ENCODE data around the gene POGLUT2. TPM values are rescaled to one million over a fixed set of nuclear protein-coding genes. Genes with fewer than 3 reads are reported as not detected.
"Not testable (repeated sequence)": the region's sequence is repeated elsewhere in the genome, so short reads cannot be mapped to it uniquely, and the experiment has no call there.

The POGLUT2 gene
- total RNA-seq, 1 donor = 15.9 TPM

- H3K4me1 ChIP-seq (ENCODE audit: insufficient read depth, low read length) = no peaks in the 10 kb centered on the region
- no peak overlapping the region for H2AFZ ChIP-seq (ENCODE audit: low read length)
- no peaks in the 10 kb centered on the region for H4K20me1 ChIP-seq (ENCODE audit: insufficient read depth, low read length)
- no peak overlapping the region for H3K4me2 ChIP-seq (ENCODE audit: insufficient read depth, low read length)
- no peaks in the 10 kb centered on the region for H3K27me3 ChIP-seq (ENCODE audit: insufficient read depth, low read length)
- peaks cover 19% of the 10 kb centered on the region for H3K36me3 ChIP-seq (ENCODE audit: insufficient read depth, low read length)
- no peak overlapping the region for H3K4me3 ChIP-seq (ENCODE audit: insufficient read depth, low read length)
- TF ChIP-seq, protein P1, sequence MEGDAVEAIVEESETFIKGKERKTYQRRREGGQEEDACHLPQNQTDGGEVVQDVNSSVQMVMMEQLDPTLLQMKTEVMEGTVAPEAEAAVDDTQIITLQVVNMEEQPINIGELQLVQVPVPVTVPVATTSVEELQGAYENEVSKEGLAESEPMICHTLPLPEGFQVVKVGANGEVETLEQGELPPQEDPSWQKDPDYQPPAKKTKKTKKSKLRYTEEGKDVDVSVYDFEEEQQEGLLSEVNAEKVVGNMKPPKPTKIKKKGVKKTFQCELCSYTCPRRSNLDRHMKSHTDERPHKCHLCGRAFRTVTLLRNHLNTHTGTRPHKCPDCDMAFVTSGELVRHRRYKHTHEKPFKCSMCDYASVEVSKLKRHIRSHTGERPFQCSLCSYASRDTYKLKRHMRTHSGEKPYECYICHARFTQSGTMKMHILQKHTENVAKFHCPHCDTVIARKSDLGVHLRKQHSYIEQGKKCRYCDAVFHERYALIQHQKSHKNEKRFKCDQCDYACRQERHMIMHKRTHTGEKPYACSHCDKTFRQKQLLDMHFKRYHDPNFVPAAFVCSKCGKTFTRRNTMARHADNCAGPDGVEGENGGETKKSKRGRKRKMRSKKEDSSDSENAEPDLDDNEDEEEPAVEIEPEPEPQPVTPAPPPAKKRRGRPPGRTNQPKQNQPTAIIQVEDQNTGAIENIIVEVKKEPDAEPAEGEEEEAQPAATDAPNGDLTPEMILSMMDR (IDR thresholded peaks at IDR 0.05; ENCODE audit: extremely low read depth, low read depth, low read length) = no peak
- no peaks in the 10 kb centered on the region for H3K79me2 ChIP-seq (ENCODE audit: insufficient read depth, low read length)
- H3K27ac ChIP-seq (ENCODE audit: low read depth, low read length) = no peak overlapping the region
- no peaks in the 10 kb centered on the region for H3K9me3 ChIP-seq (ENCODE audit: low read depth, low read length)
- DNase-seq (ENCODE audit: insufficient read length, low spot score, missing footprints) = no peak
Measured at GRCh38 chr13:102784483-102784882, 14.3 kb downstream of the POGLUT2 start.

- TF ChIP-seq, protein P1 (IDR thresholded peaks at IDR 0.05; ENCODE audit: extremely low read depth, low read depth, low read length) = no peak
- no peak for DNase-seq (ENCODE audit: insufficient read length, low spot score, missing footprints)
- Histone ChIP-seq H3K9me3 (ENCODE audit: low read depth, low read length) (no peaks in the 10 kb centered on the region), H3K27me3 (ENCODE audit: insufficient read depth, low read length) (no peaks in the 10 kb centered on the region), H3K4me3 (ENCODE audit: insufficient read depth, low read length) (no peak overlapping the region), H3K36me3 (ENCODE audit: insufficient read depth, low read length) (peaks cover 7% of the 10 kb centered on the region), H3K4me1 (ENCODE audit: insufficient read depth, low read length) (no peaks in the 10 kb centered on the region), H4K20me1 (ENCODE audit: insufficient read depth, low read length) (no peaks in the 10 kb centered on the region), H3K4me2 (ENCODE audit: insufficient read depth, low read length) (no peak overlapping the region), H3K79me2 (ENCODE audit: insufficient read depth, low read length) (no peaks in the 10 kb centered on the region), H3K27ac (ENCODE audit: low read depth, low read length) (no peak overlapping the region), H2AFZ (ENCODE audit: low read length) (no peak overlapping the region)
Measured at GRCh38 chr13:102781591-102781990, 17.2 kb downstream of the POGLUT2 start.

DNA sequence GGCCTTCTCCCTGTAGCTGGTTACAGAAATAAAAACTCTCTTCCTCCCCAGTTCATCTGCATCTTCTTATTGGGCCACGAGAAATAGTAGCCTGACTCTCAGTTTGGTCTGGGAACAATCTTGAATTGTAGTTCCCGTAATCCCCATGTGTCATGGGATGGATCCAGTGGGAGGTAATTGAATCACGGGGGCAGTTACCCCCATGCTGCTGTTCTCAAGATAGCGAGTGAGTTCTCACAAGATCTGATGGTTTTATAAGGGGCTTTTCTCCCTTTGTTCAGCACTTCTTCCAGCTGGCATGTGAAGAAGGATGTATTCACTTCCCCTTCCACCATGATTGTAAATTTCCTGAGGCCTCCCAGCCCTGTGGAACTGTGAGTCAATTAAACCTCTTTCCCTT, 18.1 kb downstream of the POGLUT2 start:
- not testable (repeated sequence) for H3K4me3 ChIP-seq (ENCODE audit: insufficient read depth, low read length); H3K27ac ChIP-seq (ENCODE audit: low read depth, low read length); H4K20me1 ChIP-seq (ENCODE audit: insufficient read depth, low read length); H3K36me3 ChIP-seq (ENCODE audit: insufficient read depth, low read length); H3K27me3 ChIP-seq (ENCODE audit: insufficient read depth, low read length); DNase-seq (ENCODE audit: insufficient read length, low spot score, missing footprints); H3K4me1 ChIP-seq (ENCODE audit: insufficient read depth, low read length); H3K79me2 ChIP-seq (ENCODE audit: insufficient read depth, low read length); H3K9me3 ChIP-seq (ENCODE audit: low read depth, low read length); H2AFZ ChIP-seq (ENCODE audit: low read length); H3K4me2 ChIP-seq (ENCODE audit: insufficient read depth, low read length)

DNA sequence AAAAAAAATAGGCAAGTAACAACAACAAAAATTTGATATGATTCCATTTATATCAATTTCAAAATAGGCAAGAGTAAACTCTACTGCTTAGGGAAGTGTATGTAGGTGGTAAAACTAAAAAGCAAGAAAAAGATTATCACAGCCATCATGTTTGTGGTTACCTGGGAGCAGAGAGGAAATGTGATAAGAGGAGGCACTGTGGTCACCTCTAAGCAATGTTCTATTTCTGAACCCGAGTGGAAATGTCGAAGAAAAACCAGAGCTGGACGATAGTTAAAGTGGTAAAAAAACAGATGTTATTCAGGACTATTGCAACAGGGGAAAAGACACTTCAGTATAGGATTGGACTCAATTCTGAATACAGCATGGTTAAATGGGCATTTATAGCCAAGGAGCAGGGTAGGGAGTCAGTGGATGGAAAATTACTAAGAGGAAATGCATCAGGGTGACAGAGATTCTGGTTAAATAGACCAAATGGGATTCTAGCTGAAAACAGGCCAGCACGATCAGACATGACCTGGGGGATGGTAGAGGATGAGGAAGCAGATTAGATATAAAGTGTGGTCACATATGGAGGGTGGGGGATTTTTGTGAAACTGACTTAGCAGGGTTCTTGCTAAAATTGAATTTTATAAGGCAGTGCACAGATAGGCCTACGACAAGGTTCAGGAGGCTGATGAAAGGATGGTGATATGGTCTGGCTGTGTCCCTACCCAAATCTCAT, 19.2 kb downstream of the POGLUT2 start:
- Histone ChIP-seq H3K4me3 (ENCODE audit: insufficient read depth, low read length) (no peak overlapping the region), H3K4me1 (ENCODE audit: insufficient read depth, low read length) (no peaks in the 10 kb centered on the region), H3K9me3 (ENCODE audit: low read depth, low read length) (no peaks in the 10 kb centered on the region), H4K20me1 (ENCODE audit: insufficient read depth, low read length) (no peaks in the 10 kb centered on the region), H3K27ac (ENCODE audit: low read depth, low read length) (no peak overlapping the region), H3K79me2 (ENCODE audit: insufficient read depth, low read length) (no peaks in the 10 kb centered on the region), H3K36me3 (ENCODE audit: insufficient read depth, low read length) (peaks cover 5% of the 10 kb centered on the region), H2AFZ (ENCODE audit: low read length) (no peak overlapping the region), H3K4me2 (ENCODE audit: insufficient read depth, low read length) (no peak overlapping the region), H3K27me3 (ENCODE audit: insufficient read depth, low read length) (no peaks in the 10 kb centered on the region)
- DNase-seq (ENCODE audit: insufficient read length, low spot score, missing footprints) = no peak
- TF ChIP-seq, protein P1 (IDR thresholded peaks at IDR 0.05; ENCODE audit: extremely low read depth, low read depth, low read length) = no peak

Measured in osteoblast (primary cell).